HUES6 (cell line): ENCODE measurements around the gene TEAD1.

Source experiments
- H3K27ac ChIP-seq: 2 replicates; pipeline ENCODE4 v1.7.0; 2013; ENCODE audit warnings: low read depth, mild to moderate bottlenecking, low read length, inconsistent platforms
- H3K27me3 ChIP-seq: 2 replicates; pipeline ENCODE4 v1.6.1; 2013; ENCODE audit warnings: low read length; ENCODE audit not compliant: control insufficient read depth, insufficient read depth
- H3K36me3 ChIP-seq: 2 replicates; pipeline ENCODE4 v1.6.1; 2013; ENCODE audit warnings: low read length; ENCODE audit not compliant: control insufficient read depth, insufficient read depth
- H3K4me1 ChIP-seq: 2 replicates; pipeline ENCODE4 v1.6.1; 2013; ENCODE audit warnings: low read length; ENCODE audit not compliant: control insufficient read depth, insufficient read depth
- H3K4me3 ChIP-seq: 2 replicates; pipeline ENCODE4 v1.5.1; 2013; ENCODE audit warnings: low read depth, low read length
- H3K9ac ChIP-seq: one replicate; pipeline ENCODE4 v1.6.1; 2013; ENCODE audit warnings: mild to moderate bottlenecking, low read length
- H3K9me3 ChIP-seq: 2 replicates; pipeline ENCODE4 v1.6.1; 2013; ENCODE audit warnings: low read depth, low read length; ENCODE audit not compliant: control insufficient read depth, insufficient read depth

TEAD1 gene

GRCh38 chr11:12678092-12678491 lies 3.9 kb downstream of the TEAD1 start:
- peak overlapping the region; percentile 21 for H3K9ac ChIP-seq
- H3K9me3 ChIP-seq: no peaks in the 10 kb centered on the region
- H3K27me3 ChIP-seq: peaks cover 8% of the 10 kb centered on the region; the same call in 1 of the 2 replicates
- H3K36me3 ChIP-seq: peaks cover 8% of the 10 kb centered on the region; the same call in 1 of the 2 replicates
- H3K4me3 ChIP-seq: peak overlapping the region; percentile 81; the same call in 1 of the 2 replicates
- peaks cover 72% of the 10 kb centered on the region for H3K4me1 ChIP-seq
- H3K27ac ChIP-seq: no peak overlapping the region

GRCh38 chr11:12678991-12679390 lies 4.8 kb downstream of the TEAD1 start:
- Histone ChIP-seq H3K9ac (no peak overlapping the region), H3K9me3 (no peaks in the 10 kb centered on the region), H3K27me3 (peaks cover 3% of the 10 kb centered on the region; the same call in 1 of the 2 replicates), H3K4me3 (peak overlapping the region; percentile 49; the same call in 1 of the 2 replicates), H3K36me3 (peaks cover 8% of the 10 kb centered on the region; the same call in 1 of the 2 replicates), H3K4me1 (peaks cover 77% of the 10 kb centered on the region), H3K27ac (no peak overlapping the region)

GRCh38 chr11:12679471-12679870 lies 5.2 kb downstream of the TEAD1 start:
- Histone ChIP-seq H3K27me3 (peaks cover 3% of the 10 kb centered on the region; the same call in 1 of the 2 replicates), H3K4me3 (peak overlapping the region; percentile 49), H3K27ac (no peak overlapping the region), H3K9ac (no peak overlapping the region), H3K36me3 (peaks cover 8% of the 10 kb centered on the region; the same call in 1 of the 2 replicates), H3K4me1 (peaks cover 82% of the 10 kb centered on the region), H3K9me3 (no peaks in the 10 kb centered on the region)

GRCh38 chr11:12680246-12680939 lies 6.2 kb downstream of the TEAD1 start:
- Histone ChIP-seq H3K4me3 (peak overlapping the region; percentile 49), H3K27ac (peak overlapping the region; percentile 28; the same call in 1 of the 2 replicates), H3K9me3 (no peaks in the 10 kb centered on the region), H3K27me3 (peaks cover 6% of the 10 kb centered on the region; the same call in 1 of the 2 replicates), H3K9ac (peak overlapping the region; percentile 29), H3K4me1 (peaks cover 91% of the 10 kb centered on the region), H3K36me3 (peaks cover 8% of the 10 kb centered on the region; the same call in 1 of the 2 replicates)

GRCh38 chr11:12680940-12681258 lies 6.7 kb downstream of the TEAD1 start:
- peak overlapping the region; percentile 28; the same call in 1 of the 2 replicates for H3K27ac ChIP-seq
- H3K4me3 ChIP-seq: peak overlapping the region; percentile 47
- H3K9me3 ChIP-seq: no peaks in the 10 kb centered on the region
- peaks cover 6% of the 10 kb centered on the region; the same call in 1 of the 2 replicates for H3K27me3 ChIP-seq
- peak overlapping the region; percentile 44 for H3K9ac ChIP-seq
- peaks cover 8% of the 10 kb centered on the region; the same call in 1 of the 2 replicates for H3K36me3 ChIP-seq
- H3K4me1 ChIP-seq: peaks cover 95% of the 10 kb centered on the region

- H3K4me3 ChIP-seq: peak overlapping the region; percentile 47; the same call in 1 of the 2 replicates
- peak overlapping the region; percentile 28; the same call in 1 of the 2 replicates for H3K27ac ChIP-seq
- no peaks in the 10 kb centered on the region for H3K9me3 ChIP-seq
- H3K36me3 ChIP-seq: 0 out of 2 replicates have a peak, but pooled peaks cover 4% of the 10 kb centered on the region
- H3K9ac ChIP-seq: peak overlapping the region; percentile 37
- H3K27me3 ChIP-seq: peaks cover 3% of the 10 kb centered on the region; the same call in 1 of the 2 replicates
- H3K4me1 ChIP-seq: peaks cover 93% of the 10 kb centered on the region
Measured at GRCh38 chr11:12681466-12681865, 7.2 kb downstream of the TEAD1 start.

GRCh38 chr11:12682288-12682687 lies 8.1 kb downstream of the TEAD1 start:
- H3K9me3 ChIP-seq: no peaks in the 10 kb centered on the region
- peaks cover 96% of the 10 kb centered on the region for H3K4me1 ChIP-seq
- peaks cover 9% of the 10 kb centered on the region; the same call in 1 of the 2 replicates for H3K27me3 ChIP-seq
- H3K4me3 ChIP-seq: no peak overlapping the region
- no peak overlapping the region for H3K9ac ChIP-seq
- H3K27ac ChIP-seq: no peak overlapping the region
- 0 out of 2 replicates have a peak, but pooled peaks cover 3% of the 10 kb centered on the region for H3K36me3 ChIP-seq

- H3K36me3 ChIP-seq: 0 out of 2 replicates have a peak, but pooled peaks cover 3% of the 10 kb centered on the region
- H3K27ac ChIP-seq: no peak overlapping the region
- no peak overlapping the region for H3K4me3 ChIP-seq
- peaks cover 9% of the 10 kb centered on the region; the same call in 1 of the 2 replicates for H3K27me3 ChIP-seq
- peaks cover 96% of the 10 kb centered on the region for H3K4me1 ChIP-seq
- H3K9me3 ChIP-seq: no peaks in the 10 kb centered on the region
- no peak overlapping the region for H3K9ac ChIP-seq
Measured at GRCh38 chr11:12682737-12683500, 8.7 kb downstream of the TEAD1 start.

- Histone ChIP-seq H3K9me3 (no peaks in the 10 kb centered on the region), H3K27ac (no peak overlapping the region), H3K4me3 (0 out of 2 replicates have a peak overlapping the region, but pooled peaks have one; percentile 4), H3K4me1 (peaks cover 96% of the 10 kb centered on the region), H3K27me3 (peaks cover 9% of the 10 kb centered on the region; the same call in 1 of the 2 replicates), H3K36me3 (no peaks in the 10 kb centered on the region), H3K9ac (no peak overlapping the region)
Measured at GRCh38 chr11:12683874-12684273, 9.7 kb downstream of the TEAD1 start.

GRCh38 chr11:12684315-12684714 lies 10.1 kb downstream of the TEAD1 start:
- 0 out of 2 replicates have a peak overlapping the region, but pooled peaks have one; percentile 4 for H3K4me3 ChIP-seq

More at GRCh38 chr11:12684315-12684714, 10.1 kb downstream of the TEAD1 start:
- Histone ChIP-seq H3K9me3 (no peaks in the 10 kb centered on the region), H3K9ac (no peak overlapping the region), H3K4me1 (peaks cover 96% of the 10 kb centered on the region), H3K36me3 (no peaks in the 10 kb centered on the region), H3K27me3 (peaks cover 9% of the 10 kb centered on the region; the same call in 1 of the 2 replicates), H3K27ac (no peak overlapping the region)
